Measurements from ENCODE around the gene CR1L. TPM values are rescaled to one million over a fixed set of nuclear protein-coding genes. Genes with fewer than 3 reads are reported as not detected.

CR1L gene
- total RNA-seq, 2 donors from 2014 or later: not detected

DNA sequence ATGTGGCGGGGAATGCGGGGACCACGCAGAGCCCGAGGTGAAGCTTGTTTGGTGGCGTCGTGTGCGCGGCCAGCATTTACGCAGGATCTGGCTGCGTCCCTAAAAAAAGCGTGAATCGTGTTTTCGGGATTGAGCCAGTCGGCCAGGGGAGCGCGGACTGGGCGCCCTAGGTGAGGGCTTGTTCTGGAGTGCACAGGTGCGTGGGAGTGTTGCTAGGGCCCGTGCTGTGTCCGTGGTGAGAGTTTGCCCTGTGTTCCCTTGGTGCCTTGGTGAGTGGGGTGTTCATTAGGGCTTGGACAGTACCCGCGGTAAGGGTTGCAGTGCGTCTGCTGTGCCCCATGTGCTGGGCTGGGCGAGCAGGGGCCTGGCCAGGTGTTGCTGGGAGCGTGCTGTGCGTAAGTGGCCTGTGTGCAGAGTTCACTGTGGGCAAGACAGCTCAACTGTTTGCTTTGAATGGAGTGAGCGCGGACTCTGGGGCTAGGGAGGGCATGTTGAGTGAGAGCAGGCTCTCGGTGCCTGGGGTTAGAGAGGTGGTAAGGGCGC, 107.6 kb downstream of the CR1L start:
- H3K4me1 ChIP-seq: peaks cover 7% of the 10 kb centered on the region
- H3K4me3 ChIP-seq: peak overlapping the region; percentile 87
- peak overlapping the region; percentile 93 to 95 for H3K9ac ChIP-seq (ENCODE audit: low read depth in 2 of 2, low read length in 2 of 2)
- DNase-seq: peak; percentile 80
- TF ChIP-seq, protein P1, sequence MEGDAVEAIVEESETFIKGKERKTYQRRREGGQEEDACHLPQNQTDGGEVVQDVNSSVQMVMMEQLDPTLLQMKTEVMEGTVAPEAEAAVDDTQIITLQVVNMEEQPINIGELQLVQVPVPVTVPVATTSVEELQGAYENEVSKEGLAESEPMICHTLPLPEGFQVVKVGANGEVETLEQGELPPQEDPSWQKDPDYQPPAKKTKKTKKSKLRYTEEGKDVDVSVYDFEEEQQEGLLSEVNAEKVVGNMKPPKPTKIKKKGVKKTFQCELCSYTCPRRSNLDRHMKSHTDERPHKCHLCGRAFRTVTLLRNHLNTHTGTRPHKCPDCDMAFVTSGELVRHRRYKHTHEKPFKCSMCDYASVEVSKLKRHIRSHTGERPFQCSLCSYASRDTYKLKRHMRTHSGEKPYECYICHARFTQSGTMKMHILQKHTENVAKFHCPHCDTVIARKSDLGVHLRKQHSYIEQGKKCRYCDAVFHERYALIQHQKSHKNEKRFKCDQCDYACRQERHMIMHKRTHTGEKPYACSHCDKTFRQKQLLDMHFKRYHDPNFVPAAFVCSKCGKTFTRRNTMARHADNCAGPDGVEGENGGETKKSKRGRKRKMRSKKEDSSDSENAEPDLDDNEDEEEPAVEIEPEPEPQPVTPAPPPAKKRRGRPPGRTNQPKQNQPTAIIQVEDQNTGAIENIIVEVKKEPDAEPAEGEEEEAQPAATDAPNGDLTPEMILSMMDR (IDR thresholded peaks at IDR 0.05): no peak
- H3K27ac ChIP-seq: peak overlapping the region; percentile 97
- no peaks in the 10 kb centered on the region for H3K27me3 ChIP-seq
- no peaks in the 10 kb centered on the region for H3K9me3 ChIP-seq
- intact Hi-C loops (cut with DNase I): no loop called here
- peaks cover 1% of the 10 kb centered on the region for H3K36me3 ChIP-seq

DNA sequence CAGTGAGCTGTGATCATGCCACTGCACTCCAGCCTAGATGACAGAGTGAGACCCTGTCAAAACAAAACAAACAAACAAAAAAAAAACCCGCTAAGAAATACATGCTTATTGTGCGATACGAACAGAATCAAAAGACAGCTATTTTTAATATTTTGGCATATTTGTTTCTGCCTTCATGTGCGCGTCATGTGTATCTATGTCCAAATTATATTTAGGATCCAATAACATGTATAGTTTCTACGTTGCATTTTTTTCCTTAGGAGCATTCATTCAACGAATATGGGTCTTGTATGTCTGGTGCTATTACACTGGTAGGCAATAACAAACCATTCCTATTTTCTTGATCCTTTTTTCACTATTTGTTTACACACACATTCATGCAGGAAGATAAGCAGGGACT, 108.7 kb downstream of the CR1L start:
- no peak overlapping the region for H3K27ac ChIP-seq
- TF ChIP-seq, protein P1 (IDR thresholded peaks at IDR 0.05): no peak
- DNase-seq: no peak
- H3K9me3 ChIP-seq: no peaks in the 10 kb centered on the region
- H3K4me3 ChIP-seq: peak overlapping the region; percentile 87
- no peaks in the 10 kb centered on the region for H3K27me3 ChIP-seq
- no peak overlapping the region for H3K9ac ChIP-seq (ENCODE audit: low read depth in 2 of 2, low read length in 2 of 2)
- intact Hi-C loops (cut with DNase I): no loop called here
- H3K4me1 ChIP-seq: peaks cover 7% of the 10 kb centered on the region
- peaks cover 7% of the 10 kb centered on the region for H3K36me3 ChIP-seq

DNA sequence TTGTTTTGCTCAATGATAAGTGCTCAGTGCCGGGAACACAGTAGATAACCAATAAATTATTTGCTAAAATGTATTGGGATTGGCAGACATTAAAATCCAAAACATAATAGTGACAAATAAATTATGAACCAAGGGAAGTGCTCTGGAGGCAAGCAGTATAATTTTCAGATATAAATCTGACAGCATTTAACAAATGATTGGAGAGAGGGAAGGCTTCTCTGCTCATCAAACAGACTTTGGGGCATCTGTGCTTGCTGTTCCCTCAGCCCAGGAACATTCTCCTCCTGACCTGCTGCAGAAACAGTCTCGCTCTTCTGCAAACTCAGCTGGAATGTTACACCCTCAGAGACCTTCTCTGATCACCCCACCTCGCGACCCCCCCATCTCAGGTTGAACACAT, 109.1 kb downstream of the CR1L start:
- intact Hi-C loops (cut with DNase I): no loop called here
- peaks cover 7% of the 10 kb centered on the region for H3K4me1 ChIP-seq
- peaks cover 7% of the 10 kb centered on the region for H3K36me3 ChIP-seq
- peak overlapping the region in 1 of 2 donors; percentile 51 for H3K9ac ChIP-seq (ENCODE audit: low read depth in 2 of 2, low read length in 2 of 2)
- H3K27ac ChIP-seq: no peak overlapping the region
- no peaks in the 10 kb centered on the region for H3K27me3 ChIP-seq
- H3K4me3 ChIP-seq: peak overlapping the region; percentile 87
- no peak for DNase-seq
- no peaks in the 10 kb centered on the region for H3K9me3 ChIP-seq
- TF ChIP-seq, protein P1 (IDR thresholded peaks at IDR 0.05): no peak

DNA sequence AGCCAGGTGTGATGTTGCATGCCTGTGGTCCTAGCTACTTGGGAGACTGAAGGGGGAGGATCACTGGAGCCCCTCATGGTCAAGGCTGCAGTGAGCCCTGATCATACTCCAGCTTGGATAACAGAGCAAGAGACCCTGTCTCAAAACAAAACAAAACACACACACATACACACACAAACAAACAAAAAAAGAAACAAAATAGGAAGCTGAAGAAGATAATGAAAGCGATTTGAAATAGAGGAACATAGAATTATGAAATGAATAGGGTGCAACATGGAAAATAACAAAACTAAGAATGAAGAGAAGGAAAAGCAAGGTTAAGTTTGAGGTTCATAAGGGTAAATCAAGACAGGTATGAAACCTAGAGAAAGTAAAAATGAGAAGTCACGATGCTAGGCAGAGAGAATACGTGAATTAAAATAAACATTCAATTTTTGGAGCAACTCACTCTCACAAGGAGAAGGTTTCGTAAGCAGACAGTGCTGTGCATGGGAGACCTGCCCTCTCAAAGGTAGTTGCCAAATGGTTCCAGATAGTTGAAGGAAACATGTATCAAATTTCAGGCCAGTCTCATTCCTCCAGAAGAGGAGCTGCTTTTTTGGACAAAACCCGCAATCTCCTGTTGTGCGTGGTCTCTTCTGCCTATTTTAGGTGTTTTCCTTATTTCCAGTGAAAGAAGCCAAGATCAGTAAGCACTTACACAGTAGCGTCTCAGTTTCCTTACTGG, 110.2 kb downstream of the CR1L start:
- H3K4me3 ChIP-seq: no peak overlapping the region
- H3K36me3 ChIP-seq: peaks cover 7% of the 10 kb centered on the region
- H3K27me3 ChIP-seq: no peaks in the 10 kb centered on the region
- intact Hi-C loops (cut with DNase I): loop anchor here (5.0 kb wide), 1 partner anchor 42 kb away; no protein-coding TSS in a partner anchor
- H3K9me3 ChIP-seq: no peaks in the 10 kb centered on the region
- peak overlapping the region in 1 of 2 donors; percentile 38 for H3K9ac ChIP-seq (ENCODE audit: low read depth in 2 of 2, low read length in 2 of 2)
- H3K27ac ChIP-seq: peak overlapping the region; percentile 40
- DNase-seq: no peak
- peaks cover 7% of the 10 kb centered on the region for H3K4me1 ChIP-seq
- TF ChIP-seq, protein P1 (IDR thresholded peaks at IDR 0.05): no peak

DNA sequence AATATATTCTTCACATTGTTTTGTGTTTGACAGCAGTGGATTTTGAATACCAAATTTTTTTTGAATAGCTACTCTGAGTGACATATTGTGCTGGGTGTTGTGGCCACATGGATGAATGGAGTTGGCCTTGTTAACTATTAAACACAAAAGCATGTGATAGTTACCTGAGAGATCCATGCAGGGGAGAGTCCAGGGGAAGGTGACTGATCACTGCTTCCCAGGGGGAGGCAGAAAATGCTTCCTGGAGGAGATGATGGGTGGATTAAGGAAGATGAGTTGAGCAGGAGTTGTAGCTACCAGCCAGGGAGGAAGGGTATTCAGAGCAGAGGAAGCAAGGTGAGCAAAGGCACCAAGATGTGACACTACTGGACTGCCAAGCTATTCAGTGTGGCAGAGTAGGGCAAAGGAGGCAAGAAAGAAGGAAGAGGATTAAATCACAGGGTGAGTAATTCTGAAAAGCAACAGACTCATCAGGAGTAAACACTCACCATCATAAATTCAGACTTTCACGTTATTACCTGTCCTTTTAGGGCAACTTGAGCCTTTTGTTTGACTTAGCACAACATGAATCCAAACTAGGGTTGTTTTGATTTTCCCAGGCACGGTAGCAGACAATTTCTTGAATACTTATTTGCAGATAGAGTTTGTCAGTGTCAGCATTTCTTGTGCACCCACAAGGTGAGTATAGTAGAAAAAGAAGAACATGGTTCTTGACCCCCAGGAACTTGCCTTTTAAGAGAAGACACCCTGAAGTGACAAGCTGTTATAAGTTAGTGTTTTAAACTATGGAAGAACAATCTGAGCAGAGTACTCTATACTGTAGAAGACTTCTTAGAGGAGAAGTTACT, 111.1 kb downstream of the CR1L start:
- TF ChIP-seq, protein P1 (IDR thresholded peaks at IDR 0.05): no peak
- peaks cover 7% of the 10 kb centered on the region for H3K4me1 ChIP-seq
- peak; percentile 19 for DNase-seq
- H3K27me3 ChIP-seq: no peaks in the 10 kb centered on the region
- H3K4me3 ChIP-seq: no peak overlapping the region
- peaks cover 7% of the 10 kb centered on the region for H3K36me3 ChIP-seq
- H3K27ac ChIP-seq: peak overlapping the region; percentile 40
- H3K9me3 ChIP-seq: no peaks in the 10 kb centered on the region
- H3K9ac ChIP-seq (ENCODE audit: low read depth in 2 of 2, low read length in 2 of 2): no peak overlapping the region
- intact Hi-C loops (cut with DNase I): loop anchor here (5.0 kb wide), 1 partner anchor 41 kb away; no protein-coding TSS in a partner anchor

Data from colonic mucosa (tissue), 4 donors.